ENCODE data around the gene MYO18A. TPM values are rescaled to one million over a fixed set of nuclear protein-coding genes. Genes with fewer than 3 reads are reported as not detected.

The MYO18A gene
- total and polyA plus RNA-seq, 10 of the 15 experiments (the other 5 are each of a cell fraction or from before 2014, with no cell fraction given): 2.9 to 66.0 (median 24.5) TPM

- no peaks in the 10 kb centered on the region for H3K79me2 ChIP-seq (ENCODE audit: control insufficient read depth, insufficient read depth, low read length)
- no peak for ATAC-seq
- no peak overlapping the region for H3K9ac ChIP-seq (ENCODE audit: control insufficient read depth, insufficient read depth, low read length)
- no peaks in the 10 kb centered on the region; a peak in 2 of 4 replicates for H3K36me3 ChIP-seq (ENCODE audit: control insufficient read depth in 2 of 2, insufficient read depth in 2 of 2, low read length in 1 of 2)
- no peaks in the 10 kb centered on the region for H3K27me3 ChIP-seq (replicated peaks in 1 of 2; ENCODE audit: control insufficient read depth in 2 of 2, insufficient read depth in 2 of 2, low read length in 1 of 2)
- no peak for DNase-seq (ENCODE audit: low read depth, low spot score)
- H3K27ac ChIP-seq (ENCODE audit: control insufficient read depth, insufficient read depth): no peak overlapping the region
- no peak overlapping the region for H2AFZ ChIP-seq (ENCODE audit: control insufficient read depth, low read depth, low read length)
- FAIRE-seq: no peak
- RAD21 ChIA-PET (ENCODE audit: unreplicated experiment): interaction anchor here (0.8 to 1.9 kb wide), 3 partner anchors 22 to 31 kb away, joined by 3 to 5 read pairs (median 4); partner anchors contain the start of gene MYO18A
- POLR2A ChIA-PET: interaction anchor here (0.5 to 2.5 kb wide), 2 partner anchors 31 to 139 kb away, joined by 4 to 7 read pairs; partner anchors contain the start of gene NUFIP2
- H4K20me1 ChIP-seq (ENCODE audit: control insufficient read depth, insufficient read depth): no peaks in the 10 kb centered on the region
- no peak for TF ChIP-seq ZZZ3 (IDR thresholded peaks at IDR 0.05; ENCODE audit: control insufficient read depth, insufficient read length, low read depth)
- no peak for TF ChIP-seq FOS (IDR thresholded peaks at IDR 0.05; ENCODE audit: borderline replicate concordance, extremely low read depth, insufficient read length)
- no peak for TF ChIP-seq SUZ12 (IDR thresholded peaks at IDR 0.05; ENCODE audit: unreplicated experiment)
- TF ChIP-seq DPF2 (IDR thresholded peaks at IDR 0.05): no peak
- no peak for TF ChIP-seq POLR2AphosphoS2 (IDR thresholded peaks at IDR 0.05; ENCODE audit: low read depth, low read length)
- no peak for TF ChIP-seq EED (IDR thresholded peaks at IDR 0.05; ENCODE audit: low read depth)
- TF ChIP-seq ZNF217 (IDR thresholded peaks at IDR 0.05): no peak
- no peak for TF ChIP-seq SMAD5 (IDR thresholded peaks at IDR 0.05; ENCODE audit: low read depth)
- TF ChIP-seq HCFC1 (IDR thresholded peaks at IDR 0.05; ENCODE audit: low read length): no peak
- no peak for TF ChIP-seq BMI1 (IDR thresholded peaks at IDR 0.05; ENCODE audit: borderline replicate concordance)
- no peak for TF ChIP-seq TCF3 (IDR thresholded peaks at IDR 0.05; ENCODE audit: borderline replicate concordance, insufficient read depth, low read depth, low read length)
- no peak for TF ChIP-seq BRCA1 (IDR thresholded peaks at IDR 0.05; ENCODE audit: low read depth, low read length)
- no peak for TF ChIP-seq CHD4 (IDR thresholded peaks at IDR 0.05)
- TF ChIP-seq TARDBP (IDR thresholded peaks at IDR 0.05; ENCODE audit: borderline replicate concordance): no peak
- no peak for TF ChIP-seq RUNX3 (IDR thresholded peaks at IDR 0.05; ENCODE audit: low read length)
- no peak for TF ChIP-seq RBBP5 (conservative IDR thresholded peaks at IDR 0.05)
- TF ChIP-seq RCOR1 (conservative IDR thresholded peaks at IDR 0.05; ENCODE audit: low read depth, low read length): no peak
- TF ChIP-seq GABPA (IDR thresholded peaks at IDR 0.05; ENCODE audit: low read depth): no peak
- CTCF ChIA-PET: interaction anchor here (0.7 to 3.5 kb wide), 6 partner anchors 13 to 136 kb away, joined by 3 to 13 read pairs (median 3); partner anchors contain the start of gene MYO18A
- BruUV-seq (replicated peaks): no TSS peak
- no peak overlapping the region for H3K4me3 ChIP-seq
- peaks cover 16% of the 10 kb centered on the region for H3K4me1 ChIP-seq (ENCODE audit: control insufficient read depth, insufficient read depth, low read length)
- no peak overlapping the region for H3K4me2 ChIP-seq (ENCODE audit: control insufficient read depth, insufficient read depth)
- in situ Hi-C loops (cut with MboI) (no loop called here), intact Hi-C loops (cut with micrococcal nuclease; ENCODE audit: unreplicated experiment) (no loop called here)
- SMC1A ChIA-PET (ENCODE audit: uncharacterized antibody, unreplicated experiment): no interaction called here
- no peaks in the 10 kb centered on the region for H3K9me3 ChIP-seq (replicated peaks; ENCODE audit: control insufficient read depth, insufficient read depth, low read length)
- 73% methylated on average over 11 of the region's 11 CpGs for WGBS (ENCODE audit: insufficient coverage, insufficient replicate concordance, low lambda C conversion rate, missing lambda C conversion rate)
These were observed 25.5 kb downstream of the MYO18A start for GRCh38 chr17:29154516-29155226.

Data from GM12878 (cell line).